ENCODE results near the gene ITGB4. TPM values are rescaled to one million over a fixed set of nuclear protein-coding genes. Genes with fewer than 3 reads are reported as not detected.

Gene ITGB4
- total RNA-seq, 1 donor from 2014 or later = 13.9 TPM

DNA sequence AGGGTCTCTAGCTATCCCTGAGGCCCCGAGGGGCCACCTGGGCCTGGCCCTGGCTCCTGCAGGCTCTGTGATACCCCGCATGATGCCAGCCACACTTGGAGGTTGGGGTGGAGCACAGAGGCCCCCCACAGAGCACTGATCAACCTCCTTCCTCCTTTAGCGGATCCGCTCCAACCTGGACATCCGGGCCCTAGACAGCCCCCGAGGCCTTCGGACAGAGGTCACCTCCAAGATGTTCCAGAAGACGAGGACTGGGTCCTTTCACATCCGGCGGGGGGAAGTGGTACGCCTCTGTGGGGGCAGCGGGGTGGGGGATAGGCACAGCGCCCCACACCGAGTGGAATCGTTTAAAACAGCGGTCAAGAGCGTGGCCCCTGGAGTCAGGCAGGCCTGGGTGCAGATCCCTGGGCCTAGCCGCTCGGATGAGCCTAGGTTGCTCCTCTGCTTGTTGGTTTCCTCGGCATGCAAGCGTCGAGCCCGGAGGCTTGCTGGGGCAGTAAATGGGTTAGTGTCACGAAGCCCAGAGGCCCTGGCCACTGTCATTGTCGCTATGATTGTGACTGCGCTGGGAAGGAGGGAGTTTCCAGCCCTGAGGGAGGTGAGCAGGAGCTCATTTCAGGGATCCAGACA lies 9.9 kb downstream of the ITGB4 start:
- DNase-seq (ENCODE audit: low spot score) = no peak

GRCh38 chr17:75731716-75732498 lies 10.6 kb downstream of the ITGB4 start:
- no peak for DNase-seq (ENCODE audit: low spot score)

GRCh38 chr17:75733471-75733870 lies 12.2 kb downstream of the ITGB4 start:
- DNase-seq (ENCODE audit: low spot score) = no peak

GRCh38 chr17:75734674-75735294 lies 13.5 kb downstream of the ITGB4 start:
- no peak for DNase-seq (ENCODE audit: low spot score)

GRCh38 chr17:75736173-75736835 lies 15.0 kb downstream of the ITGB4 start:
- no peak for DNase-seq (ENCODE audit: low spot score)

GRCh38 chr17:75737133-75737962 lies 16.1 kb downstream of the ITGB4 start:
- no peak for DNase-seq (ENCODE audit: low spot score)

DNA sequence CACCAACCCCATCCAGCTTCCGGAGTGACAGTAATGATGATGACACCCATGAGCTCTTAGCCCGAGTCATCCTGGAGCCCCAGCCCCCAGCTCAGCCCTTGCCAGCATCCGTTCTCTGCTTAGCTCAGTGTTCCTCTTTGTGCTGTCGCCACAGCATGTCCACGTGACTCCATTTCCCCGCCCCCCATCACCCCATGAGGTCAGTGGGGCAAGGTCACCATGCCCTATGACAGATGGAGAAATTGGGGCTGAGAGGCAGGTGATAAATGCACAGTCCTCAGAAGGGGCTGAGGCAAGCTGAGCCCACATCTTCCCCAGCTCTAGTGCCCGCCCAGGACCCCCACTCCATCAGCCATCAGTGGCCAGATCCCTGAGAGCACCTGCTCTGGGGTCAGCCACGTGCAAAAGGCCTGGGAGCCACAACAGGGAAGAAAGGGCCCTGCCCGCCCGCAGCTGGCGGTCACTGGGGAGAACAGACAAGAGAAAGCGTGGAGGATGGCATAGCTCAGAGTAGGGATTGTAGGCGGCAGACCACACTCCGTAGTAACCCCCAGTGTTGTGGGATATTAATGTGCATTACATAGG lies 17.1 kb downstream of the ITGB4 start:
- no peak for DNase-seq (ENCODE audit: low spot score)

DNA sequence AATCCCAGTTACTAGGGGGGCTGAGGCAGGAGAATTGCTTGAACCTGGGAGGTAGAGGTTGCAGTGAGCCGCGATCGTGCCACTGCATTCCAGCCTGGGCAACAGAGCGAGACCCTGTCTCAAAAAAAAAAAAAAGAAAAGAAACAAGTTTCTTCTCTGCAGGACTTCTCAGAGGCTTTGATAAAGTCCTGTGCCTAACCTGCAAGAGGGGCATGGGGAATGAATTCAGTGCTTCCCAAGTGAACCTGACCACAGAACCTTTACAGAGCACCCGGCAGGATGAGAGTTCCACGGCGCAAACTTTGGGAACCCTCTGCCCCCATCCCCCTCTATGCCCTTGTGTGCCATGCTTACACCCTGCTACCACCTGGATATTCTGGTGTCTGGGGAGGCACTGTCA lies 17.9 kb downstream of the ITGB4 start:
- no peak for DNase-seq (ENCODE audit: low spot score)

GRCh38 chr17:75739801-75740200 lies 18.5 kb downstream of the ITGB4 start:
- DNase-seq (ENCODE audit: low spot score) = no peak

GRCh38 chr17:75740215-75740614 lies 19.0 kb downstream of the ITGB4 start:
- DNase-seq (ENCODE audit: low spot score) = no peak

- no peak for DNase-seq (ENCODE audit: low spot score)
These were observed 19.4 kb downstream of the ITGB4 start for GRCh38 chr17:75740631-75741077.

DNA sequence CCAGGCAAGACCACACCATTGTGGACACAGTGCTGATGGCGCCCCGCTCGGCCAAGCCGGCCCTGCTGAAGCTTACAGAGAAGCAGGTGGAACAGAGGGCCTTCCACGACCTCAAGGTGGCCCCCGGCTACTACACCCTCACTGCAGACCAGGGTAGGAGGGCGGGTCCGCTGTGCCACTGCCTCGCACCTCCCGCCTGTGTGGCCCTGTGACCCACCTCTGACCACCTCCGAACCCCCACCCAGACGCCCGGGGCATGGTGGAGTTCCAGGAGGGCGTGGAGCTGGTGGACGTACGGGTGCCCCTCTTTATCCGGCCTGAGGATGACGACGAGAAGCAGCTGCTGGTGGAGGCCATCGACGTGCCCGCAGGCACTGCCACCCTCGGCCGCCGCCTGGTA lies 21.1 kb downstream of the ITGB4 start:
- no peak for DNase-seq (ENCODE audit: low spot score)

GRCh38 chr17:75743625-75744206 lies 22.5 kb downstream of the ITGB4 start:
- DNase-seq (ENCODE audit: low spot score) = no peak

DNA sequence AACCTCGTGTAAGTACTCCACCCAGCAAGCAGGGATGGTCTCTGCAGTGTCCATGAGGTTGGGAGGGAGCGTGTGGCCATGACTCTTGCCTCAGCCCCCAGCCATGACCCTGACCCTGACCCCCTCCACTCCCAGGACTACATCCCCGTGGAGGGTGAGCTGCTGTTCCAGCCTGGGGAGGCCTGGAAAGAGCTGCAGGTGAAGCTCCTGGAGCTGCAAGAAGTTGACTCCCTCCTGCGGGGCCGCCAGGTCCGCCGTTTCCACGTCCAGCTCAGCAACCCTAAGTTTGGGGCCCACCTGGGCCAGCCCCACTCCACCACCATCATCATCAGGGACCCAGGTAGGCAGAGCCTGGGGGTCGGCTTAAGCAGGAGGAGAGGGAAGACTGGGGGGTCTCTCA lies 27.4 kb downstream of the ITGB4 start:
- no peak for DNase-seq (ENCODE audit: low spot score)

DNA sequence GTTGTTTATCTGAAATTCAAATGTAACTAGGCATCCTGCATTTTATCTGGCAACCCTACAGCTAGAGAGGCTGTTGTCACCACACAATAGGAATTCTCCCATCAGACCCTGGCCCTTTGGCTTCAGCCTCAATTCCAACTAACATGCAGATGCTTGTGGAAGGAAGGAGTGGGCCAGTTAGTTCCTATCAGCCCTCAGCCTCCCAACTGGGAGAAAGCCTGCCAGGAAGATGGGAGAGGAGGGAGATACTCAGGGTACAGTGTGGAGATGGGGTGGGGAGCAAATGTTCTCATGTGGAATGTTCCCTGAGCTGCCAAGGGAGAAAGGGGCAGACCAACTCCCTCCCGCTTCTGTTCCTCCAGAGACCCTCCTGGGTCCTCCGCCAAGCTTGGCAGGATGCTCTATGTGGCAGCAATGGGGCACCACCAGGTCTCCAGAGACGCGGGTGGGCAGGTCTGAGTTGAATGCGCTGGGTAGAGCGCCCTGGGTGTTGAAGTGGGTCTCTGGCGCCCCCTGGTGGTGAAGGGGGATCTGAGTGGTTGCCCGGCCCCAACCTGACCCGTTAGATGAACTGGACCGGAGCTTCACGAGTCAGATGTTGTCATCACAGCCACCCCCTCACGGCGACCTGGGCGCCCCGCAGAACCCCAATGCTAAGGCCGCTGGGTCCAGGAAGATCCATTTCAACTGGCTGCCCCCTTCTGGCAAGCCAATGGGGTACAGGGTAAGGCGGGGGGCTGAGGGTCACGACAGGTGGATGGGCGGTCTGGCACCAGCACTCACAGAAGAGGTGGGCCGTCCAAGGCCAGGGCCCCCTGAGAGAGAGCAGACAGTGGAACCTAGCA lies 28.5 kb downstream of the ITGB4 start:
- DNase-seq (ENCODE audit: low spot score) = peak; percentile 95

- no peak for DNase-seq (ENCODE audit: low spot score)
These were observed 29.6 kb downstream of the ITGB4 start for GRCh38 chr17:75750661-75751423.

- DNase-seq (ENCODE audit: low spot score) = no peak
These were observed 30.6 kb downstream of the ITGB4 start for GRCh38 chr17:75751676-75752404.

DNA sequence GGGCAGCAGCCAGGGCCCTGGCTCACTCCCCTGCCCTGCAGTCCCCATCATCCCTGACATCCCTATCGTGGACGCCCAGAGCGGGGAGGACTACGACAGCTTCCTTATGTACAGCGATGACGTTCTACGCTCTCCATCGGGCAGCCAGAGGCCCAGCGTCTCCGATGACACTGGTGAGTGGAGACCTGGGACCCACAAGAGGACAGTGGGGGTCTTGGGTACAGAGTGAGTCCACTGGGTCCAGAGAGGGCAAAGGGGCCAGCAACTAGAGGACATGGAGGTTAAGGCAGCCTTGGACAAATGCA lies 31.1 kb downstream of the ITGB4 start:
- no peak for DNase-seq (ENCODE audit: low spot score)
